NCI-H526 (cell line): Measurements from ENCODE around the gene CA7.
"Not testable (repeated sequence)": the region's sequence is repeated elsewhere in the genome, so short reads cannot be mapped to it uniquely, and the experiment has no call there.

Experiments
- DNase-seq, 2 experiments: peaks; one replicate each; lab custom pipeline; 2025; lab: John Stamatoyannopoulos, UW

The CA7 gene

DNA sequence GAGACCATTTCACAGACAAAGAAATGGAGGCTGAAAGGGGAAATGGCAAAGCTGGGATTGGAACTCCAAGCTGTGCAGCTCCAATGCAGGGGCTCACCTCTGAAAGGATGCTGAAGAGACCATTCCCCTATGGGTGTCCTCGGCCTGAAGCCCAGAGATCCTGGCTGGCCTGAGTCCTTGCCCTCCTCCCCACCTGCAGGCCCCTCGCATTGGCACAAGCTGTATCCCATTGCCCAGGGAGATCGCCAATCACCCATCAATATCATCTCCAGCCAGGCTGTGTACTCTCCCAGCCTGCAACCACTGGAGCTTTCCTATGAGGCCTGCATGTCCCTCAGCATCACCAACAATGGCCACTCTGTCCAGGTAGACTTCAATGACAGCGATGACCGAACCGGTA, 2.6 kb downstream of the CA7 start:
- DNase-seq: no peak

DNA sequence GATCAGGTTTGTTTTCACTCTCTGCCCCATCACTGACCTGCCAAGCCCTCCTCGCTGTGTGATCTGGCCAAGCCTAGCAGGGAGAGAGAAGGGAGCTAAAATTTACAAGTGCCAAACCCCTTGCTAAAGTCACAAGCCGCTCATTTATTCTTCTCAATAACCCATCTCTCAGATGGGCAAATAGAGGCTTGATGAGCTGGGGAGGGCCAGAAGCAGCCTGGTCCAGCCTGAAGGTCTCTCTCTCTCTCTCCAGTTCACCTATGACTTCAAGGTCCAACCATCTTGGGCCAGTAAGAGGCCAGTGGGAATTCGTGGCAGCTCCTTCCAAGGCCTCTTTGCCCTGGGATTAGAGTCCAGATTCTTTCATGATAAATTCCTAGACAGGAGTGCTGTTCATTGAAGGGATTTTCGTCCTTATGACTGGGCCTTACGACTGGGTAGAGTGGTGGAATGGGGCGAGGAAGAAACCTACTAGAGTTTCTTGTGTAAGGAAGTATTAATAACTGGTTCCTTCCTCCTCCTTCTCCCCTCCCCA, 3.4 kb downstream of the CA7 start:
- no peak for DNase-seq

DNA sequence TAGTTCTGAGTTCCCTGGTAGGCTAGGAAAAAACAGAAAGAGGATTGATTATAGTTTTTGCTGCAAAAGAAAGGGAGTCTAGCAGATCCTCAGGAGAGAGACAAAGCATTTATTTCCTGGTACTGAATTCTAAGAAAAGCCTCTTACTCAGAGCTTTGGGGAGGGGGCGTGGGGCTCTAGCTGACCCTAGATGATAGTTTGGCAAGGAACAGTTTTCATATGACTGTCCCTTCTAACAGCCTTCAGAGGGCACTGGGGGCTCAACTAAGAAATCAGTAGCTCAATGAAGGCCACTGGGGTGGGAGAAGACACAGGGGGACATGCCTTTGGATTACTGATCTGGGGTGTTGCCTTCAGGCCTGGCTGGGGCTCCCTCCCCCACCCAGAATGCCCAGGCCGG, 4.0 kb downstream of the CA7 start:
- no peak for DNase-seq

DNA sequence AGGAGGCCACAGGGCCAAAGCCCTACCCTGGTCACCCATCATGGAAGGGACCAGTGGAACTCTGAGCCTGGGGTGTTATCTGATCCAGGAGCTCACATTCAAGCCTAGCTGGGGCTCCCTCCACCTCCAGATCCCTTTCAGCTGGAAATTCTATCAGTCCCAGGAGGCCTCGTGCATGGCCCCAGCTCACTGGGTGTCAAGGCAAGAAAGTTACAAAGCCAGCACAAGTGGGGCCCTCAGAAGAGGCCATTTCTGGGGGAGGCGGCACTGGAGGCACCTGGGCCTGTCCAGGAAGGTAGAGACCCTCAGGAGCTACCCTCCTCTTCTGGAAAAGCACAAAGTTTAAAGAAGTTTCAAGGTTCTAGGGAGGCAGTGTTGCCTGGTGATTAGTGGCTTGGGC, 4.8 kb downstream of the CA7 start:
- no peak for DNase-seq

DNA sequence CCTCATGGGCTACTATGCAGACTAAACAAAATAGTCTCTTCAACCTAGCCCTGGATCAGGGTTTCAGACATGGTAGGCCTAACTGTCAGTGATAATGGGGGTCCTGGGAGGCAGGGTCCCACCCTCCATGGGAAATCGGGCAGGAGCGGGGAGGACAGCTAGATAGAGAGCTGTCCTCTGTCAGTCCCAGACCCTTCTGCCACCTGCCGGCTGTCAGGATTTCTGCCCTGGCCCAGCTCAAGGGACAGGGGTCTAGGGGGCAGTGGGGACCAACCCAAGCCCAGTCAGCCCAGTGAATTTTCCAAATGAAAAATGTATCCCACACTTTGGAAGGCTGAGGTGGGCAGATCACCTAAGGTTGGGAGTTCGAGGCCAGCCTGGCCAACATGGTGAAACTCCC, 5.3 kb downstream of the CA7 start:
- DNase-seq: no peak

DNA sequence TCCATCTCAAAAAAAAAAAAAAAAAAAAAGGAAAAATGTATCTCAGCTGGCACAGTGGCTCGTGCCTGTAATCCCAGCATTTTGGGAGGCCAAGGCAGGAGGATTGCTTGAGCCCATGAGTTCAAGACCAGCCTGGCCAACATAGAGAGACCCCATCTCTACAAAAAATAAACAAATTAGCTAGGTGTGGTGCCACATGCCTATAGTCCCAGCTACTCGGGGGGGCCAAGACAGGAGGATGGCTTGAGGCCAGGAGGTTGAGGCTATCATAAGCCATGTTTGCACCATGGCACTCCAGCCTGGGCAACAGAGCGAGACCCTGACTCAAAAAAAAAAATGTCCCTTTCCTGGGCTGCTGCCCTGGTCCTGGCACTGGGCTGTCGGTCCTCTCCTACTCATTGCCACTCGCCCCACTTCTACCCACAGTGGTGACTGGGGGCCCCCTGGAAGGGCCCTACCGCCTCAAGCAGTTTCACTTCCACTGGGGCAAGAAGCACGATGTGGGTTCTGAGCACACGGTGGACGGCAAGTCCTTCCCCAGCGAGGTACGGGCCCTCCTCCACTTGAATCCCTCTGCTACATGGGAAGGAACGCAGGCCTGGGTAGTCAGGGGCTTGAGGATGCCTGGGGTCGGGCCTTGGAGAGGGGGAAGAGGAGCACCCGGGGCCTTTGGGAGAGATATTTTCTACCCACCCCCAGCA, 6.1 kb downstream of the CA7 start:
- no peak for DNase-seq

DNA sequence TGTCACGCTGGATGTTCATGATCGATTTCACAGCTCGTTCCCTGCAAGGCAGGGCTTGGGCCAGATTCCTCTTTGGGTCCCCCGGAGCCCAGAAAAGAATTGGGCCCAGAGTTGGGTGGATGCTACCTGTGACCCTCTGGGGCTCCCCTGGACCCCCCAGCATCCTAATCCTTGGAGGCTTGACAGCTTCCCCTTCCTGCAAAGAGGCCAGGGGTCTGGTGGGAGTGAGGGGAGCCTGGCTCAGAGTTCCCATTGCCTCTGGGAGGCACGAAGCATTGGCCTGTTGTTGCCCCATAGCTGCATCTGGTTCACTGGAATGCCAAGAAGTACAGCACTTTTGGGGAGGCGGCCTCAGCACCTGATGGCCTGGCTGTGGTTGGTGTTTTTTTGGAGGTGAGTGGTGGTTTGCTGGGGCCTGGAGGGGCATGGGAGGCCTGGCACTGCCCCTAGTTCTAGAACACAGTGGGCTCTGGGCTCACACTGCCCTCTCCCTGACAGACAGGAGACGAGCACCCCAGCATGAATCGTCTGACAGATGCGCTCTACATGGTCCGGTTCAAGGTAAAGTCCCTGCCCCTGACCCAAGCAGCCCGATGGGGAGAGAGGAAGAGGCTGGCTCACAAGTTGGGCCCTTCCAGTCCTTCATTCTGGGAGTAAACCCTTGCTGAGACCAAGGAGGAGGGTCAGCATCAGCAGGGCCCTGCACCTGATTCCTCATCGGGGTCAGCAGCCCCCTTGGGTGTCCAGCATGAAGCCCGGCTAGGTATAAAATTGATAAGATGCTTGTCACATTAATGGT, 7.2 kb downstream of the CA7 start:
- no peak for DNase-seq

DNA sequence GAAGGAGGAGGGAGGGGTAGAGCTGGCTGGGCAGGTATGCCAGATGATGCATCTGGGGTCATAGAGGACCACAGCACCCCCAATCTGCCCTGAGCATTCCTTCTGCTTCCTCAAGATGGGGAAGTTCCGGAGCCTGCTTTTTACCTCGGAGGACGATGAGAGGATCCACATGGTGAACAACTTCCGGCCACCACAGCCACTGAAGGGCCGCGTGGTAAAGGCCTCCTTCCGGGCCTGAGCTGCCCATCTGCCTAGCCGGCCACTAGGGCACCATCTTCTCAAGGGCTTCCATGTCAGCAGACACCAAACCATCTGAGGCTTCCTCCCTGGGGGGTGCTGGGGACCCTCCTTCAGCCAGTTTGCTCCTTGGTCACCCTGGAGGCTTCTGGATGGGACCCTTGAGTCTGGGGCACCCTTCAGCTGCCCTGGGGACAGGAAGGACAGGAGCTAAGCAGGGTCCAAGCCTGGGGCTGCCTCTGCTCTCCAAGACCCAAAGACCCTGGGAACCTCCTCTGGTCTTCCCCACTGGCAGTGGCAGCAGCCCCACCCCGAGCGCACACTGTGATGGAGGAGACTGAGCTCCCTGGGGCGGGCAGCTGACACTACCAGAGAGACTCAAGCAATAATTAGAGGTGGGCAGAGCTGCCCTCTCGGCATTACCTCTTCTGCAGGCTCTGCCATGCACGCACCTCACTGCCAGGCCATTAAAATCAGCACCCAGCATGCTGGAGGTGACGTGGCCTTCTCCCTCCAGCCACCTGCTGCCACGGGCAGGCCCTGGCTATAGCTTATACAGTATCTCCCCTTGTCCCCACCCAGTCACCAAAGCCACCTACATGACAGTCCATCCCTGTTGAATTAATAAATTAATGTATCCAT, 9.3 kb downstream of the CA7 start:
- no peak for DNase-seq

DNA sequence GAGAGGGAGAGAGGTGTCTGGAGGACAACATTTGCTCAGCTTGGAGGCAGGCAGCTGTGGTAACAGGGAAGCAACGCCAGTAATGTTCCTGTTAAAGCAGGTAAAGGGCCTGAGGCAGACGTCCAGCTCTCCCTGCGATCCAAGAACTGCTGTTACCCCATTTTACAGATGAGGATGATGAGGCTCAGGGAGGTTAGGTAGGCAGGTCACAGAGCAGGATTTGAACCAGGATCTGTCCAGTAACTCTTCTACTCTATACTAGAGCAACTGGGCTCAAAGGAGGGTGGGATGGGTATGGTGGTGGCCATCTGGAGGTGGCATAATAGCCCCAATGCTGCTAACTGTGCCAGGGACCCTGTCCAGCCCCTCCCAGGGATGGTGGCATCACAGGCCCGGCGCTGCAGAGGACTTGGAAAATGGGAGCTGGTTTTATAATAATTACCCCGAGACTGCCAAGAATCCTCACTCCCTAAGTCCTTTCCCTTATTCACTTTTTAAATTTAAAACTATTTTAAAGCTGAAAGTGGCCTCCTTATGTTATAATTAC, 12.0 kb downstream of the CA7 start:
- DNase-seq: no peak

DNA sequence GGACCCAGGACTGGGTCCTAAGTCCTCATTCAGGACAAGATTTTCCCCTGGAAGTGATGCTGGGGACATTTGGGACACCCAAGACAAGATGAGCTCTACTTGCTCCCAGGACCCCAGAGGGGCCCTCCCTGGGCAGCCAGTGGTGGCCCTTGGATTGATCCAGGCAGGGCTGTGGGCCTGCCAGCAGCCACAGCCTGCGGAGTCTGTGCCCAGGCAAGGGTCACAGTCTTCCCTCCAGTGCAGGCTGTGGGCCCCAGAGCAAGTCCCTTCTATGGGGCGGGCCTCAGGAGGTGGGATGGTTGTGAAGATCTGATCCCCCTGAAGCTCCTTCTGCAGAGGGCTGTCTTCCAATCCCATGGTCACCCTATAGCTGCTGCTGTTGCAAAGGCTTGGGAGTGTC, 12.6 kb downstream of the CA7 start:
- no peak for DNase-seq

DNA sequence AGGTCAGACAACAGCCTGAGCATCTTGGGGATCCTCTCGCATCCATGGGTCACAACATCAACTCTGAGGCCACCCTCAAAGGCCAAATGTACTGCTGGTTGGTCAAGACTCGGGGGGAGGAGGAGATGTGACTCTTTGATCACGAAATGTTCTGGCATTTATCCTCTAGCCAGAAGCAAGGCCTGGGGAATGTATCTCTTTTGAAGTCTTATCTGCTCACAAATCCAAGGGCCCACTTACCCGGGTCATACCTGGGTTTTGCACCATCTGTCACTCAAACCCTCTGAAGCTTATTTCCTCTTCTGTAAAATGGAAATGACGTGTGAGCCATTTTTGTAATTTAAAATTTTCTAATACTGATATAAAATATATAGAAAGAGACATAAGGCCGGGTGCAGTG, 13.2 kb downstream of the CA7 start:
- no peak for DNase-seq

DNA sequence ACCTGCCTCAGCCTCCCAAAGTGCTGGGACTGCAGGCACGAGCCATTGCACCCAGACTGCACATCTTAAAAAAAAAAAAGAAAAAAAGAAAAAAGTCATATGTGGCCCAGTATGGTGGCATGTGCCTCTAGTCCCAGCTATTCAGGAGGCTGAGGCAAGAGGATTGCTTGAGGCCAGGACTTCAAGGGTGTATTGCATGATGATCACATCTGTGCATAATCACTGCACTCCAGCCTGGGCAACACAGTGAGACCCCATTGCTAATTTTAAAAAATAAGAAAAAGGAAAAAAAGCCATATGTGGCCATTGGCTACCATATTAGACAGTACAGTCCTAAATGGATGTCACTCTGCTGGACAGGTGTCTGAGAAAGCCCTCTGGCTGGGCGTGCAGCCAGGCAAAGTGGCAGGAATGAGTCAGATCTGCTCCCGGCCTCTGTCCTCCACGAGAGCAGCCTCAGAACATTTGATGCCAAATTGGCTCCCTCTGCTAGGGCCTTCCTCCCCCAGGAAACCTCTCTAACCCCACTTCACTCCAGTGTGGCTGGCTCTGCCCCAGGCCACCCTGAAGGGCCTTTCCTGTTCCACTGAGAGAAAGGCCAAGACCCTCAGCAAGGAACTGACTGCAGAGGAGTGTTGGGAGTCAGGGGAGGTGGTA, 14.7 kb downstream of the CA7 start:
- no peak for DNase-seq

DNA sequence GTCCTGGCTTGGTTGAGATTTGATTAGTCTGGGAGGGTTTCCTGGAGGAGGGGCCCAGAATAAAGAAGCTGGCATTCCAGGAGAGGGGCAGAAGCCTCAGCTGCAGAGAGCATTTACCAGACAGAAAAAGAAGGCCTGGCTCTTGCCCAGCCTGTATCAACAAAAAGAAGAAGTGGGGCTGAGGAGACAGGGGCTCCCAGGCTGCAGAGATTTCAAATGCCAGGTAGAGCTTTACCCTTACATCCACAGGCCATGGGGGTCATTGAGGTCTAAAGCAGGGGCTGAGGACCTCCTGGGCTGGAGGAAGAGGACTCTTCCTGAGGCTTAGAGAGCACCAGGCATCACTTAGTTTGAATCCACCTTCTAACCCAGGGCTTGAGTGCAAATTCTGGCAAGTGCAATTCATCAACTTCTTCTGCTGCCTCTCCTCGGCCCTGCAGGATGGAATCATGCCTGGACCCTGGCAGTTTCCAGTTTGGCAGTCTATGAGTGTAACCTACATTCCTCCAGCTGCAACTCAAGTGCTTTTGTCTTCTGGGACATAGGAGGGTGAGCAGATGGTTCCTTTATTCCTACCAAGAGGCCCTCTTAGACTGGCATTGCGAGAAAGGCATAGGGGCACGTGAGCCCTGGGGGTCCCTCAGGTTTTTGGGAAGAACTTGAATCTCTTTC, 15.3 kb downstream of the CA7 start:
- no peak for DNase-seq

DNA sequence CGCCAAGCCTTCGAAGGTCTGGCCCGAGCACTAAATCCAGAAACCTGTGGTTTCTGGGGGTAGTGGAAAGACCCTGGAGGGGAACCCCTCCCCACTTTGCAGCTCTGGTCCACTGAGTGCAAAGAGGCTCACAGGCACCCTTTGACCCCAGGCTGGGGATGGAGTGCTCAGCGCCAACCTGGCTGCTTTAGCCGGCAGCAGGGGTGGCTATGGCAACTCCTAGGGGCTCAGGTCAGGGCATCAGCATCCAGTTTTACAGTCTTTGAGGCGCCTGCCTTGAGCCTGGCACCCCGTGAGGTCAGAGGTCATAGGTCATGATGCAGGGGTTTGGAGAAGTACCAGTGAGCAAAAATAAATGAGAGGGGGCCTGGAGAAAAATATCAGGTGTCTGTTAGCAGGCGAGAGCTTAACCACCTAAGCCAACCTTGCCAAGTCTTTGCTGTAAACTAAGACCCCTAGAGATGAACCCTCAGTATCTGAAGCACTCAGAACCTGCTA, 17.9 kb downstream of the CA7 start:
- DNase-seq: no peak

DNA sequence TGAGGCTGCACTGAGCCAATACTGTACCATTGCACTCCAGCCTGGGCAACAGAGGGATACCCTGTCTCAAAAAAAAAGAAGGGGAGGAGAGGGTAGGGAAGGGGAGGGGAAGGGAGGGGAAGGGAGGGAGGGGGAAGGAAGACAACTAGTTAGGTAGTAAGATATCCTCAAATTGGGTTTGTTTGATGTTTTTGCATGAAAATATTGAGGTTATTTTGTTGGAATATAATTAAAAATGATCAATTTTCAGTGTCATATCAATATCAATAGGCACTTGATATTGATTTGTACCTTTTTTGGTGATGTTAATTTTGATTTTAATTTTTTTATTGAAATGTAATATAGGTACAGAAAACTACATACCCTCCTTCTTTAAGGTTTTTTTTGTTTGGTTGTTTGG, 19.5 kb downstream of the CA7 start:
- no peak for DNase-seq

DNA sequence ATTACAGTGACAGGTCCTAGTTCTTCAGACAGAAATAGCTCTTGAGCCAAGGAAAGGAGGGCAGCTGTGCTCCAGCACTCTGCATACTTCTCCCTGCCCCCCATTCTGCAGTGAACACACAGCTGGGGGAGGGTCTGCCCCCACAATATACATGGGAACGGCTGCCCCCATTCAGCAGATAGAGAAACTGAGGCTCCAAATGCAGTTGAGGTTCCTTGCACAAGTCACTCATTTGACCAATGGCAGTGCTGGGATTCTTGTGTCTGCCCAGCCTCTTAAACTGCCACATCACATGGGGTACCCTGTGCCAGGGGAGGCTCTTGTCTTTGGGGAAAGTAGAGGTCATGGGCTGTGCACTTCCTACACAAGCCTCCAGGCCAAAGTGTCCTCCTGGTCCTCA, 25.2 kb downstream of the CA7 start:
- DNase-seq: no peak

DNA sequence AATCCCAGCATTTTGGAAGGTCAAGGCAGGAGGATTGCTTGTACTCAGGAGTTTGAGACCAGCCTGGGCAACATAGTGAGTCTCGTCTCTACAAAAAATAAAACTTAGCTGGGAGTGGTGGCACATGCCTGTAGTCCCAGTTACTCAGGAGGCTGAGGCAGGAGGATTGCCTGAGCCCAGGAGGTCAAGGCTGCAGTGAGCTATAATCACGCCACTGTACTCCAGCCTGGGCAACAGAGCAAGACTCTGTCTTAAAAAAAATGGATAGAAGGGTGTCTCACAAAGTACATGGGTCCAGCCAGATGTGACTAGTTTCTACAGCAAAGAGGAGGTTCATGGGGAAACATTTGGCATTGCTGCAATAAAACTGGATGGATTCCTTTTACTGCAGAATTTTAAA, 27.1 kb downstream of the CA7 start:
- DNase-seq: not testable (repeated sequence)

DNA sequence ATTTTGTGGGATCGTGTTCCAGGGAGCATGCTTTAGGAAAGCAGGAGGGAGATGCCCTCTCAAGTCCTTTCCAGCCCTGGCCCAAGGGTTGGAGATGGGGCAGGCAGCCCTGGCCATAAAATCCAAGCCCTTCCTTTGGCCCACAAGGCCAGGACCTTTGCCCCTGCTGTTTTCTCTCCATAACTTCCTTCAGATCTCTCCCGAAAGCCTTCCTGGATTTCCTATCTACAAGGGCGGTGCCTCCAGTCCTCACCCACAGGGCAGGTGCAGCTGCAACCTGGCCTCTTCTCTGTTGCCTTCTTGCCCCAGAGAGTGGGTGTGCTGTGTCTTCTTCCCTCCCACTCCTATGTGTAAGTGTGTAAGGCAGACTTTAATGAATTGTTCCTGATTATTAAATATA, 27.6 kb downstream of the CA7 start:
- no peak for DNase-seq

DNA sequence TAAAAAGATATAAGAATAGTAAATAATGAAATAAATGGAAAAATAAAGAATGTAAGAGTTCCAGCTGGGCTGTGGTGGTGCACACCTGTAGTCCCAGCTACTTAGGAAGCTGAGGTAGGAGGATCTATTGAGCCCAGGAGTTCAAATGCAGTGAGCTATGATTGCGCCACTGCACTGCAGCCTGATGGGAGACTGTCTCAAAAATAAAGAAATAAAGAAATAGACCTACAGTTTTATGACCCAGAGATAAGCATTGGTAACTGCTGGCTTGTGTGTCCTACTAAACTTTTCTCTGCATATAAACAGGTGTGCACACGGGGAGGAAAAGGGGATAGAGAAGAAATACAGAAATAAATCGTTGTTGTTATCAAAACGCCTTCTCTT, 28.3 kb downstream of the CA7 start:
- DNase-seq: no peak

DNA sequence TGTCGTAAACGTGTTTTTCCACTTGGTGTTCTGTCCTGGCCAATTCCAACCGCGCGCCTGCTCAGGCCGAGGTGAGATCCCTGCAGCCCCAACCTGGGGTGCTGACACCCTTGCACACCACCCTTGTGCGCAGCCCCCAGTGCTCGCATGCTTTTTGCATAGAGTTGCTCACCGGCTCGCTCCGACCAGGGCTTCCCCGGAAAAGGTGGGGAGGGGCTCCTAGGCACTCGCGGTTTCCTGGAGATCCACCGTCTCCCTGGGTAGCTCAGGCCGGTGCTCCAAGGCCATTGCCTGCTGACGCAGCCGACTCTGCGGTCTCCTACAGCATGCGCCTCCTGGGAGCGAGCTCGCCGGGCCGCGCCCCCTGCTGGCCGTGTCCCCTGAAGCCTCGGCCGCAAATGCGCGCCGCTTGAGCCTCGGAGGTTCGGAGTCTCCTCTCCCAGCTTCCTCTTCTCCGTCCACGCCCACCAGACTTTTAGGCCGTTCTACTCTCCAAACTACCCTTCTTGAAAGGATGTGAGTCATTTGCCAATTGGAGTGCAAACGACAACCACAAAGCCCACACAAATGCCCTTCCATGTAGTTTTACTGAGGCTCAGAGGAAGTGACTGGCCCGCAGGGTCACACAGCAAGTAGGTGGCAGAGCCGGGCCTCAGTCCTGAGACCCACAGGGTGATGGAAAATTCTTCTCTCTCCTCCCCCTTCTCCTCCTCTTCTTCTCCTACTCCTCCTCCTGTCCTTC, 28.9 kb downstream of the CA7 start:
- peak; percentile 32 to 87 for DNase-seq
